PC-9 (cell line): ENCODE measurements around the gene PRM3.
"Not testable (repeated sequence)": the region's sequence is repeated elsewhere in the genome, so short reads cannot be mapped to it uniquely, and the experiment has no call there.

ENCODE experiments used
- EZH2 ChIP-seq: fragments of 200-600 bp; sonication (generic); IDR thresholded peaks from 2 replicates; pipeline ENCODE4 v1.8.0; 2017; ENCODE audit warnings: antibody characterized with exemption, low read depth
- TF ChIP-seq, protein P1 (sequence below): fragments of 200-600 bp; sonication (generic); conservative IDR thresholded peaks from 2 replicates; pipeline ENCODE4 v1.6.1; 2017; ENCODE audit warnings: mixed run types, antibody characterized with exemption, mild to moderate bottlenecking, moderate library complexity

DNA sequence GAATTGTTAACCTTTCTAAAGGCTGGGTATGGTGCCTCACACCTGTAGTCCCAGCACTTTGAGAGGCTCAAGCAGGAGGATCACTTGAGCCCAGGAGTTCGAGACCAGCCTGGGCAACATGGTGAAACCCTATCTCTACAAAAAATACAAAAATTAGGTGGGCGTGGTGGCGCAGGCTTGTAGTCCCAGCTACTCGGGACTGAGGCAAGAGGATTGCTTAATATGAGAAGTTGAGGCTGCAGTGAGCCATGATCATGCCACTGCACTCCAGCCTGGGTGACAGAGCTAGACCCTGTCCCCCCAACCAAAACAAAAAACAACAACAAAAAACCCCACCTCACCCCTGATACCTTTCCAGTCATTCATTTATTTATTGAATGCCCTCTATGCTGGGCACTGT lies 16.3 kb upstream of the PRM3 start:
- TF ChIP-seq, protein P1, sequence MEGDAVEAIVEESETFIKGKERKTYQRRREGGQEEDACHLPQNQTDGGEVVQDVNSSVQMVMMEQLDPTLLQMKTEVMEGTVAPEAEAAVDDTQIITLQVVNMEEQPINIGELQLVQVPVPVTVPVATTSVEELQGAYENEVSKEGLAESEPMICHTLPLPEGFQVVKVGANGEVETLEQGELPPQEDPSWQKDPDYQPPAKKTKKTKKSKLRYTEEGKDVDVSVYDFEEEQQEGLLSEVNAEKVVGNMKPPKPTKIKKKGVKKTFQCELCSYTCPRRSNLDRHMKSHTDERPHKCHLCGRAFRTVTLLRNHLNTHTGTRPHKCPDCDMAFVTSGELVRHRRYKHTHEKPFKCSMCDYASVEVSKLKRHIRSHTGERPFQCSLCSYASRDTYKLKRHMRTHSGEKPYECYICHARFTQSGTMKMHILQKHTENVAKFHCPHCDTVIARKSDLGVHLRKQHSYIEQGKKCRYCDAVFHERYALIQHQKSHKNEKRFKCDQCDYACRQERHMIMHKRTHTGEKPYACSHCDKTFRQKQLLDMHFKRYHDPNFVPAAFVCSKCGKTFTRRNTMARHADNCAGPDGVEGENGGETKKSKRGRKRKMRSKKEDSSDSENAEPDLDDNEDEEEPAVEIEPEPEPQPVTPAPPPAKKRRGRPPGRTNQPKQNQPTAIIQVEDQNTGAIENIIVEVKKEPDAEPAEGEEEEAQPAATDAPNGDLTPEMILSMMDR, result not testable (repeated sequence)
- not testable (repeated sequence) for TF ChIP-seq EZH2
